Measurements from ENCODE around the gene POTEB2. TPM values are rescaled to one million over a fixed set of nuclear protein-coding genes. Genes with fewer than 3 reads are reported as not detected.
"Not testable (repeated sequence)": the region's sequence is repeated elsewhere in the genome, so short reads cannot be mapped to it uniquely, and the experiment has no call there.

Gene POTEB2
- not detected in 2 replicates for total RNA-seq (2014; rRNA removed; shearing (Covaris generic); ENCODE audit: low replicate concordance)

DNA sequence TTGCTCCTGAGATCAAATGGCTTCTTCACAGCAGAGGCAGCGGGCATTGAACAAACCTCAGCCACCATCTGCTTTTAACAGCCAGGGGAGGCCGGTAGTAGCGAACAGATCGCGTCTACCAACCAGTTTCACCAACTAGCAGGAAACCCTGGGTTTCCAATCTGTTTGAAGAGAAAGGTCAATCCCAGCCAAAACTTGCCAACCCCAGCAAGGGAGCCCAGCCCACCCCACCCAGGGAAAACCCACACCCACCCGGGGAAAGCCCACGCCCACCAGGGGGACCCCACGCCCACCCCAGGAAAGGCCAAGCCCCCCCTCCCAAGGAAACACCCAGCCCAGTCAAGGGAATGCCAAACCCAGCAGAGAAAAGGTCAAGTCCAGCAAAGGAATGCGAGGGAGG, at the start of gene POTEB2:
Gene POTEB2 (minus strand): TSS at position 101 of the 400 bp plus-strand sequence. CDS start 33 bp downstream, at position 68.
- DNase-seq, H3K9me3 ChIP-seq, H3K27me3 ChIP-seq, H3K36me3 ChIP-seq, H3K4me3 ChIP-seq: not testable (repeated sequence)

DNA sequence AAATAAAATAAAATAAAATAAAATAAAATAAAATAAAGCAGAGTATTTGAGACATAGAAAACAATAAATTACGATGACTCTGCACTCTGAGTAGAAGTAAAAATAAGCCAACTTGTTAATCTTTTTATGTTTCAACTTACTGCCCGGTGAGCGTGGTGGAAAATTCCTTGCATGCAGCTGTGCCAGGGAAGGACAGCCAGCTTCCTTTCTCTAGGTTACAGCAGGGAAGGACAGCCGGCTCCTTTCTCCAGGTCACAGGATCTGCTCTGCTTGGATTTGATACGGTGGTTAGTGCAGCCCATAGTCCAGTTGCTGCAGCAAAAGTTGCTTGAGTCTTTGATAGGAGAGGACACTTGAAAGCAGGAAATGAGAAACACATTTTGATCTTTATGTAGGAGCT, 13.8 kb upstream of the POTEB2 start:
- H3K9me3 ChIP-seq, H3K4me3 ChIP-seq, DNase-seq, H3K27me3 ChIP-seq, H3K36me3 ChIP-seq: not testable (repeated sequence)

DNA sequence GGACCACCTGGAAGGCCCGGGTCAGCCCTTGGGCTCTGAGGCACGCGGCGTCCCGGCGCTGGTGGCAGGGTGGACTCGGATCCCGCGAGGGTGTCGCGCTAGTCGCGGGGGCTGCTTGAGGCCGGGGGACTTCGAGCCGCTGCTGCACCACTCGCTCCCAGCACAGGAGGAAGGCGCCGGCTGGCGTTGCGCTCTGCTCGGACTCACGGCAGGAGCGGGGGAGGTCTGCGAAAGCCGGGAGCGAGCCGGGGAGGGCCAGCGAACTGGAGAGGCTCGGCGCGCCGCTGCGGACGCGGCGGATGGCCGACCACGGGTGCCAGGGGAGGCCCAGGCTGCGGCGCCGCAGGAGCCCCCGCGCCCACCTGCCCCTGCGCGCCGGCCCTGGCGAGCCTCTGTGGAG, 12.3 kb upstream of the POTEB2 start:
- not testable (repeated sequence) for H3K36me3 ChIP-seq, H3K4me3 ChIP-seq, H3K9me3 ChIP-seq, H3K27me3 ChIP-seq, DNase-seq

DNA sequence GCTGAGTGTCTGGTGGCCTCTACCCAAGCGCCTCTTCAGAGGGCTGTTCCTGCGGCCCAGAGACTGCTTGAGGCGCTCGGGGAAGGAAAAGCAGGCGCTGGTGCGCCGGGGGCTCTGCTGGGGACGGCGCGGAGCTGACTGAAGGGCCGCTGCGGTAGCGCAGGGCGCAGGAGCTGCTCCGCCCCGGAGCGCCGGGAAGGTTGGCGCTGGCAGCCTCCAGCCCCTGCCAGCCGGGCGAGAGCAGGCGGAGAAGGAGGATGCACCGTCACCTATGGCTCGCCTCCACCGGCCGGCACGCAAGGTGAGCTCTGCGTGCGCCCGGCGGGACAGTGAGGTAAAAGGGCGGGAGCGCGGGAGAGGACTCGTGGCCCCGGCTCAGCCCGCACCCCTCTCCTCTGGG, 11.7 kb upstream of the POTEB2 start:
- not testable (repeated sequence) for DNase-seq, H3K9me3 ChIP-seq, H3K36me3 ChIP-seq, H3K27me3 ChIP-seq, H3K4me3 ChIP-seq

Data from MG63 (cell line).